ENCODE data around the gene LMNA.

DNA sequence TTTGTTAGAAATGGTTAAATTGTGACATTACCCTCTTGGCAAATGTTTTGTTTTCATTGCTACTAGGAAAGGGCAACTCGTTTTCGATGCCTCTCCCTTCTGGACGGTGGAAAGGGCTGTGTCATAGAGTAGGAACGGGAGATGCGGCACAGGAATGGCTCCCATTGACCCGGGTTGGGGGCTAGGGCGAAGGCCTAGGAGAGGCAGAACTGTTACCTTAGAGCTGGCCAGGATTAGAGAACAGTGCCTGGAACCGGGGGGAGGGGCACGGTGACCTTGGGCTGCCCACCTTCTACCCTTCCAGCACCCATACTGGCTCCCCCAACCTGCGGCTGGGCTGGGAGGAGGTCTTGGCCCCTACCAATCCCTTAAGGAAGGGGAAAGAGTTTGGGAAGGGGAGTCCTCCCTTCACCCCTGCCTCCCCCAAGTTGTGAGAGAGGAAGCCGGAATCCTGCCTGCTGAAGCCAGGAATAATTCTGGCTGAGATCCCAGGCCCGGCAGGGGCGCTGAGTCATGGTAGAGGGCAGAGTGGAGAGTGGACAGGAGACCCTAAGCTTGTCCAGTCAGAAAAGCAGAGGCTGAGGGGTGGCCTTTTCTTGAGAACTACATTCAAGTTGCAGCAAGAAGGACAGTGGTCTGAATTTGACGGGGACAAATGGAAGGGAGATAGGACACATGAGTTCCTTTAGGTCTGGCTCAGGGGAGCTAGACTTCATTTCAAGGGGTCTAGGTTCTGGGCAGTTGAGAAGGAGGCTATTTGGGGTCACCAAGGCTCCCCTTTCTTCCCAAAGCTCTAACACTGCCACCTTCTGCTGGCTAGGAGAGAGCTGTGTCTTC, 8.2 kb downstream of the LMNA start:
- TF ChIP-seq, protein P1, sequence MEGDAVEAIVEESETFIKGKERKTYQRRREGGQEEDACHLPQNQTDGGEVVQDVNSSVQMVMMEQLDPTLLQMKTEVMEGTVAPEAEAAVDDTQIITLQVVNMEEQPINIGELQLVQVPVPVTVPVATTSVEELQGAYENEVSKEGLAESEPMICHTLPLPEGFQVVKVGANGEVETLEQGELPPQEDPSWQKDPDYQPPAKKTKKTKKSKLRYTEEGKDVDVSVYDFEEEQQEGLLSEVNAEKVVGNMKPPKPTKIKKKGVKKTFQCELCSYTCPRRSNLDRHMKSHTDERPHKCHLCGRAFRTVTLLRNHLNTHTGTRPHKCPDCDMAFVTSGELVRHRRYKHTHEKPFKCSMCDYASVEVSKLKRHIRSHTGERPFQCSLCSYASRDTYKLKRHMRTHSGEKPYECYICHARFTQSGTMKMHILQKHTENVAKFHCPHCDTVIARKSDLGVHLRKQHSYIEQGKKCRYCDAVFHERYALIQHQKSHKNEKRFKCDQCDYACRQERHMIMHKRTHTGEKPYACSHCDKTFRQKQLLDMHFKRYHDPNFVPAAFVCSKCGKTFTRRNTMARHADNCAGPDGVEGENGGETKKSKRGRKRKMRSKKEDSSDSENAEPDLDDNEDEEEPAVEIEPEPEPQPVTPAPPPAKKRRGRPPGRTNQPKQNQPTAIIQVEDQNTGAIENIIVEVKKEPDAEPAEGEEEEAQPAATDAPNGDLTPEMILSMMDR (IDR thresholded peaks at IDR 0.05) = no peak
- TF ChIP-seq POLR2A (IDR thresholded peaks at IDR 0.05) = no peak
- peak in 1 of 2 donors; percentile 76 for TF ChIP-seq EP300 (IDR thresholded peaks at IDR 0.05)
